Measurements from ENCODE around the gene FAM83F.
"Not testable (repeated sequence)": the region's sequence is repeated elsewhere in the genome, so short reads cannot be mapped to it uniquely, and the experiment has no call there.

FAM83F gene

DNA sequence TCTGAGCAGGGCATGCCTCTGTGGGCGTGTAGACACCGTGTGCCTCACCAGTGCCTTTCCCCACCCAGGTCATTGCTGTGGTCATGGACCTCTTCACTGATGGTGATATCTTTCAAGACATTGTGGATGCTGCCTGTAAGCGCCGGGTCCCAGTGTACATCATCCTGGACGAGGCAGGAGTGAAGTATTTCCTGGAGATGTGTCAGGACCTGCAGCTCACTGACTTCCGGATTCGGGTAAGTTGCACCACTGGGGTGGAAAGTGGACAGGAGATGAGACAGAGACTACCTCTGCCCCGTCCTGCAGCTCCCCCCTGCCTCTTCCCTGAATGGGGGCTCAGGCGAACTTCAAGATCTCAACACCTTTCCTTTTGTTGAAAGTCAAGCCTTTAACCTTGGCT lies 24.3 kb downstream of the FAM83F start:
- DNase-seq, result no peak

DNA sequence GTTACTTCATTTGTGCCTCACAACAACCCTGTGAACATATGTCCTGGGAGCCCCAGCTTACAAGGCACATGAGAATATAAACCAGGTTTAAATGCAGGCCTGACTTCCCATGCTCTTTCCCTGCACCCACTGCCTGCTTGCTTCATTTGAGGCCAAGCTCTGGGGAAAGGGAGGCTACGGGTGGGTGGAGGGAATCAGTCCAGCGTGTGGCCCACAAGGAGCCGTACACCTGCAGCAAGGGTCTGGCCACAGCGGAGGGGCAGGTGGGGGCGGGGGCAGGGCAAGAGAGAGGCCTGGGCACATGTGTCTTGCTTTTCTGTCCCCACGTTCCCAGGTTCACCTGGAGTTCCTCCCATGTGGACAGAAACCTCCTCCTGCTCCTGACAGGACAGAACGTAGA lies 26.2 kb downstream of the FAM83F start:
- DNase-seq, result no peak

DNA sequence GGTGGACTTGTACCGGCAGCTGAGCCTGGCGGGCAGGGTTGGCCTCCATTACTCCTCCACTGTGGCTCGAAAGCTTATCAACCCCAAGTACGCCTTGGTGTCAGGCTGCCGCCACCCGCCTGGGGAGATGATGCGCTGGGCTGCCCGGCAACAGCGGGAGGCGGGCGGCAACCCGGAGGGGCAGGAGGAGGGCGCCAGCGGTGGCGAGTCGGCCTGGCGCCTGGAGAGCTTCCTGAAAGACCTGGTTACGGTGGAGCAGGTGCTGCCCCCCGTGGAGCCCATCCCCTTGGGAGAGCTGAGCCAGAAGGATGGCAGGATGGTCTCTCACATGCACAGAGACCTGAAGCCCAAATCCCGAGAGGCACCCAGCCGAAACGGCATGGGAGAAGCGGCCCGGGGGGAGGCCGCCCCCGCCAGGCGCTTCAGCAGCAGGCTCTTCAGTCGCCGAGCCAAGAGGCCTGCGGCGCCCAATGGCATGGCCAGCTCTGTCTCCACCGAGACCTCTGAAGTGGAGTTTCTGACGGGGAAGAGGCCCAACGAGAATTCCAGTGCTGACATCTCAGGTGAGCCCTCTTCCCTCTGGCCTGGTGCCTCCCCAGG lies 26.7 kb downstream of the FAM83F start:
- DNase-seq, result no peak

DNA sequence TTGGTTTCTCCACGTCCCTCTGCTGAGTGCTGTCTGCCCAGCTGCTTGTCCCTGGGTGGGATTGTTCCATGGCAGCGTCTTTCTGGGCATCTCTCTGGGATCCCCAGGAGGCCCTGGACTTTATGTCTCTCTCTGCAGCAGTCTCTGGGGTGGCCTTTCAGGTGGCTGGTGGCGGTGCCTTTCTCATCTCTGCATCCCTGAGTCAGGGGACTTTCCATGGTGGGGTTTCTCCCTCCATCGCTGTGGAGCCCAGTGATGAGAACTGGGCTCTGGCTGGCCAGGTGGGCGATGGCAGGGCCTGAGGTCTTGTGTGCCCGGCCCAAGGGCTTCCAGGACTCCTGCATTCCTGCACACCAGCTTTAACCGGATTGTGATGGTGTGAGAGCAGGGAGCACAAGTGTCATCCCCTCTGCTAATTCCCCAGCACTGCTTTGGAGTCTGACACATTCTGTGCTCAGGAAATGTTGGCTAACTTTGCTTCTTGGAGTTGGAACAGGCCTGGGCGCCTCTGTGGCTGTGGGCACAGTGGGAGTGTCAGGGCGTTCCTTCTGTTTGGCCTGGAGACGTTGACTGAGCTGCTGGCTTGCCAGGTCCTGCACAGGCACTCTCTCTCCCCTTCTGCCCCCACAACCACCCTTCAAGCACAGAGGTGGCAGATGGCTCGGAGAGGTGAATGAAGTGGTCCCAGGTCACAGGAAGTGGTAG lies 27.9 kb downstream of the FAM83F start:
- no peak for DNase-seq

DNA sequence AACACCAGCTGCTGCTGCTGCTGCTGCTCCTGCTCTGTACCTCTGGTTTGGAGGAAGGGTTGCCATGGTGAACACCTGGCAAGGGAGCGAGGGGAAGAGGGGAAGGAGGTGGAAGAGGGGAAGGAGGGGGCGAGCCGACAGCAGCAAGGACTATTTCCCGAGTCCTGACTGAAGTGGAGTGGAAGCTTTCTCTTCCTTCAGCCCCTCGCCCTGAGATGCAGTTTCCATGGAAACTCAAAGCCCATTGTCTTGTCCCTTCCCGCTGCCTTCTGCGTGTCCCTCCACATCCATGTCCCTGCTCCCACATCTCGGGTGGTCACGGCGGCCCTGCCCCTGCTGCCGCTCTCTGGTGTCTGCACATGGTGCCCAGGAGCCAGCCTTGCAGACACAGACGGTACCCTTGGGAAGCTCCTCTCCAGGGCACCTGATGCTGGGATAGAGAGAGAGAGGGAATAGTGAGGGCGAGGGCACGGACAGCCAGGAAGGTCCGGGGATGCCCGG lies 28.6 kb downstream of the FAM83F start:
- no peak for DNase-seq

DNA sequence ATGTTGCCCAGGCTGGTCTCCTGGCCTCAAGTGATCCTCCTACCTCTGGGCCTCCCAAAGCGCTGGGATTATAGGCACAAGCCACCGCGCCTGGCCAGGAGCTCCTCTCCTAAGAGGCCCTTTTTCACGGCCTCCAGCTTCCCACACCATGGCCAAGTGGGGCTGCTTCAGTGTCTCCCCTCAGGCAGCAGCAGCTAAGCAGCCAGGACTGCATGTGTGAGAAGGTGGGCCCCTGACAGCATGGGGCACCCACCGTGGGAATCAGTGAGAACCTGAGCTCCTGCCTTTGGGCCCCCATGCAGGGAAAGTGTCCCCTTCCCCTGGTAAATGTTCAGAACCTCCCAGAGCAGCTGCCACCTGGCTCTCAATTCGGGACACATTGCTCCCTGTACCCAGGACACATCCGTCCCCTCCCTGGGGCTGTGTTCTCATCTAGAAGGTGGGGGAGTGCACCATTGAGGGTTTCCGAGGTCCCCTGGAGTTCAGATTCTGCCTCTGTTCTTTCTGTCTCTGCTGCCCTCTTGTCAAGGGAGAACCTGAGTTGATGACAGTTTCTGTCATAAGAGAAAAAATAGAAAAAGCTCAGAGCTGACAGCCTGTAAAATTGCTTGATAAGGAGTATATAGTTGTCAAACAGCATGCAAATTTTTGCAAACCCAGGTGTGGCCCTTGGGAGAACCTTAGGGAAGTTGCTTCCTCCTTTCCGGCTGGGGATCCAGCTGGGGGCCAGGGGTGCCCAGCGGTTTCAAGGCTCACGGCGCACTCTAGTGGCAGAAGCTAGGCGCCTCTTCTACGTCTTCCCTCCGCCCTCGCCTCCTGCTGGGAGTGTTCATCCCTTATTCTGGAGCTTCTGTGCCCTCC lies 29.7 kb downstream of the FAM83F start:
- DNase-seq, result peak in 4 of 5 donors; percentile 41 to 51 (median 46)

DNA sequence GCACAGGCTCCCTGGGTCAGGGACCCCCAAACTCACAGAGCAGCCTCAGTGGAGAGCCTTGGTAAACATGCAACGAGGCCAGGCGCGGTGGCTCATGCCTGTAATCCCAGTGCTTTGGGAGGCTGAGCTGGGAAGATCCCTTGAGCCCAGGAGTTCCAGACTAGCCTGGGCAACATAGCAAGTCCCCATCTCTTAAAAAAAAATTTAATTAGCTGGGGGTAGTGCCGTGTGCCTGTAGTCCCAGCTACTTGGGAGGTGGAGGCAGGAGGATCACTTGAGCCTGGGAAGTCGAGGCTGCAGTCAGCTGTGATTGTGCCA lies 30.3 kb downstream of the FAM83F start:
- not testable (repeated sequence) for DNase-seq

DNA sequence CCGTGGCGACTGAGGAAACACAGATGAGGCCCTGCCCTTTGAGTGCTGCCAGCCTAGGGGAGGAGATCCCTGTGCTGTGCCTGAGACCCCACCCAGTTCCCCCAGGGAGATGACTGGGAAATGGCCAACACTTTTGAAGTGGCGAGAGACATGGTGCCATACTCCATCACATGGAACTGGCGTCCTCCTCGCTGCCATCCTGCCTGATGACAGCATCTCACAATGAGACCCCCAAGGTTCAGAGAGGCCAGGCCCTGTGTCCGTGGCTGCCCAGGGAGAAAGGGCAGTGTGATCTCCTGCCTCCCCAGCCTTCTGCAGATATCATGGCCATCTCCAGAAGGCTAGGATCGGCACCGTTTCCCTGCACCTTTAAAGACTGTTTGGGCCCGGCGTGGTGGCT lies 31.1 kb downstream of the FAM83F start:
- DNase-seq, result no peak

DNA sequence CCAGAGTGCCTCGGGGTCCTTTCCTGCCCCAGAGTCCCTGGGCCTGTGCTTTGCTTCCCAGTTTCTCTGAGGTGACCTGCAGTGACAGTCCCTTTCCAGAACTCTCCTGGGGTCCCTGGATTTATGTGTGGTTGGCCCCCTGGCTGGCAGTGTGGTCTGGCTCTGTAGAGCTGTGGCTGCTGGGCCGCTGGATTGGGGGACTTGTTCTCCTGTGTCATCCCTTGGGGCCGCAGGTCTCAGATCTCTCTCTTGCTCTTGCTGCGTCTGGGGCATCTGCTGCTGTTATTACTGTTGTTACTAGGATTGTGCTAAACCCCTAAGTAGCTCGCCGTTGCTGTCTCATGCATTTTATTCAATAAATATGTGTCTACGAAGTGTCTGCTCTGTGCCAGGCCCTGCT lies 31.9 kb downstream of the FAM83F start:
- no peak for DNase-seq

DNA sequence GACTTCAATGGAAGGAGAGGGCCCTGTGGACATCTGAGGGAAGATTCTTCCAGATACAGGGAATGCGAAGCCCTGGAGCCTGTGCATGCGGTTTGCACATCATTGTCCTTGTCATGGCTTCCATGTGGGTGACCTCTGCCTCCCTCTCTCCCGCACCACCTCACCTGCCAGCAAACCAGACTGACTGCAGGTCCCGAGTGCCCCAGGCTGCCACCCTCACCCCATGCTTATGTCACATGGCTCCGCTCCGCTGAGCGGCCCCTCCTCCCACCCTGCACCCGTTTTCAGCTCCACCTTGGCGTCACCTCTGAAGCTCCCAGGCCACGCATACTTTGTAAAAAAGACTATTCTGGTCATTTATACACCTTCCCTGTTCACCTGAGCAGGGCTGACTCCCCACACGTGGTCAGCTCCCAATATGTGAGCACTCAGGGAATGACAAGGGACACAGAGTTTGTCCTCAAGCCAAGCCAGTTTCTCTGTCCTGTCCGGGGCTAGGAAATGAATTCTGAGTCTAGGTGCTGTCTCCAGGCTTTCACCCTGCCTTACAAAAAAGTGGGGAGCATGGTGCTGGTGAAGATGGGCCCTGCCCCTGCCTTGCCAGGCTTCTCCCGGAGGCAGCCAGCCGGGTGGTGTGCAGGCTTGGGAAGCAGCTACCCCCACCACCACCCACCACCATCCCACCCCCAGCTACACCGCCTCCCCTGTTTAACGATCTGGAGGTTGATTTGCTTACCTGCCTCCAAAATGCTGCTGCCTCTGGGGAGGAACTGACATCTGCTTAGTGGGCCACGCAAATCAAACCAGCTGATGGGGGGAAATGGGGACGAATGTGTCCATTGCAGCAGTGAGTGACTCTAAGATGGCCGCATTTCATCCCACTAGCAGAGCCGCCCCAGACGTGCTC lies 32.7 kb downstream of the FAM83F start:
- DNase-seq, result no peak

DNA sequence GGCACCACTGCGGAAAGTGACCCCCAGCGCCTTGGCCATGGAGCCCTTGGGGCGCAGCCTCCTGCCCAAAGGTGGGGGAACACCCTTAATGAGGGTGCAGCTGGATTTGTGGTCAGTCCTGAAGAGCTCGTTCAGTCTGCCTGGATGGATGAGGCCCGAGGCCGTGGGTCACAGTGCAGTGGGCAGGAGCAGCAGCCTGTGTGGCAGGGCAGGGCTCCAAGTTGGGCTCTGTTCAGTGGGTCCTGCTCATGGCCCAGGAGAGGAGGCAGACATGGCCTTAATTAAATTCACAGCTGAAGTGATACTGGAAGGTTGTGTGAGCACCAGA lies 33.3 kb downstream of the FAM83F start:
- no peak for DNase-seq

DNA sequence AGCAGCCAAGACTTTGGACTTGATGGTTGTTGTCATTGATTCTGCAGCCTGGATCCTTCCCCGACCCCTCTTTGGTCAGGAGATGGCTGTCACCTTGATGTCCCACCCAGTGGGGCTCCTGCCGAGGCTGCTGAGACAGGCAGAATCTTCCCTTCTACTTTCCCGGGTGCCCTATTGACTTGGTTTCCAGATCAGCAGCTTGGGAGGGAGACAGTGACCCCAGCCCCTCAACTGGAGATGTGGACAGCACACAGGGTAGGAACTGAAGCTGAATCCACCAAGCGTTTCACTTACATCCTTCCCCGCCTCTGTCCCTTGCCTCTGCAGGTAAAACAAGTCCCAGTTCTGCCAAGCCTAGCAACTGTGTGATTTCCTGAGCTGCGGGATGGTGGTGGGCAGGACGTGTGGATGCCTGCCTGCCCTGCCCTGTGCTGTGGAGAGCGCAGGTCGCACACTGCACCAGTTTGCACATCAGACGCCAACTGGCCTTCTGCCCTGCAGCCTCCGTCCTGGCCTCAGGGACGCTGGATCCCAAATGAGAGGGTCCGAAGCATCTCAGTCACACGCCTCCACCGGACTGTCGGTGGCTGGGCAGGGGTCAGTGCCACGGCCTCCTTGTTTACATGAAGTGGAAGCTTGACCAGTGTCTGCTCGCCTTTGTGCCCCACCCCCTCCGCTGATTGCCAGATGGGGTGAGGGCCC lies 34.6 kb downstream of the FAM83F start:
- no peak for DNase-seq

DNA sequence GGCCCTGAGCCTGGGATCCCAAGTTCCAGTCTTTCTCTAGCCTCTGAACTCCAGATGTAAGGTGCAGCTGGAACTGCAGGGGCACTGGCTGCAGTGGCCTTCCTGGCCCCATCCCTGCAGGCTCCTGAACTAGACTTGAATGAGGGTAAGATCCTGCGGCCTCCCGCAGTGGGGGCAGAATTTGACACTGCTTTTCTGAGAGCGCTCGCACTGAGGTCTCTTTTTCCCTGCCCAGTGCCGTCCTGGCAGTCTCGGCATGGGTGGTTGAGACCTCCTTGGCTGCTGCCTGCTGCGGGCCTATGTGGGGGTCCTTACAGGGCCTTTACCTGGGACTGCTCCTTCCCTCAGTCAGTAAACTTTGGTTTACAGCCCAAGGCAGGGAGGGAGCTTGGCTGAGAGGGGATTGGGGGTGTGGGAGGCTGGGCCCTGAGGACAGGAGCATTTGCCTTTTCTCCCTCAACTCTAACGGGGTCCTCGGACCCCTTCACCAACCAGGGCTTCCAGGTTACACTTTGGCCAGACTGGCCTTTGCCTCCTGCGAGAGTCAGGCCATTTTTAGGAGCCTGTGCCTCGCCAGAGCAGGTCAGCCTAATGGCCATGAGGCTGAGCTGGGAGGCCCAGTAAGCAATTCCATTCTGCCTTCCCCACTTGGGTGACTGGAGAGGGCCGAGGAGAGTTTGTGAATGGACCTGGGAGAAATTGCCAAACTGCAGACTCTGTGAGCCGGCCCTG lies 35.4 kb downstream of the FAM83F start:
- no peak for DNase-seq

DNA sequence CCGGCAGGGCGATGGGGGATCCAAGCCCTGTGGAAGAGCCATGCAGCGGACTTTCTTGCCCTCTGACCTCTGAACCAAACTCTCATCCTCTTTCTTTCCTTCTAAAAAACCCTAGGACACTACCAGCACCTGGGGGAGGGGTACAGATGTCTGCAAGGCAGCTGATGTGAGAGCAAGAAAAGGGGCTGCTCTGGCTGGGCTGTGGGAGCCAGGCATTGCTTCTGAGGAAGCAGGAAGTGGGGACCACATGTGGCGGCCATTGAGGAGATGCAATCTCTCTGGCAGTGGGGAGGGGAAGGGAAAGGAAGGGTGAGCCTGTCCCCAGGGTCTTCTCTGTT lies 36.0 kb downstream of the FAM83F start:
- no peak for DNase-seq

DNA sequence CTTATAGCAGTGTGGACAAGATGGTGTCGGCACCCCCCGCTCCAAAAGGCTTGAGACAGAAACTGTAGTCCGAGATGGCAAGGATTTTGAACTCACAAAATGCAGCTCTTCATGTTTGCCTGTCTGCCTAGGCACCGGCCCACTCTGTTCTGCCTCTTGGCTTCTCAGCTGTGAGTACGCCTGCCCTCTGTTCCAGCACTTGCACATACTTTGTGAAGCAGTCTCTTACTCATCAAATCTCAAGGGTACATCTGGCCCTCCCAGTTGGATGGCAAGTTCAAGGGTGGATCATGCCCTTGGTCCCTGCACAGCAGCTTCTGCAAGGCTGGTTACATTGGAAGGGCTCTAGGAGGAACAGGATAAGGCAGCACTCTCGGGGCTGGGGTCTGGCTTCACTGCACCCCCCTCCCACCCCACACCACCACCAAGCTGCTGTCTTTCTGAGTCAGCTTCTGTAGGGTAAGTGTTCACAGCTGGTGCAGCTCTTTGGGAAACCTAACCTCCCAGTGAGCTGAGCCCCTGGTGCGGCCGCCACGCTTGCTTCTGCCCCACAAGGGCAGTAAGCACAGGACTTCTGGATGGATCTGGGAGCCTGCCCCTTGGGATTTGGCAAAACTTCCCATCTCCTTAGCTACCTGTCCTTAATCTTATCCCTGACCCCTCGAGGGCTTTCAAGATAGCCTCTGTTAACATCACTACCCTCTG lies 37.2 kb downstream of the FAM83F start:
- DNase-seq, result no peak

DNA sequence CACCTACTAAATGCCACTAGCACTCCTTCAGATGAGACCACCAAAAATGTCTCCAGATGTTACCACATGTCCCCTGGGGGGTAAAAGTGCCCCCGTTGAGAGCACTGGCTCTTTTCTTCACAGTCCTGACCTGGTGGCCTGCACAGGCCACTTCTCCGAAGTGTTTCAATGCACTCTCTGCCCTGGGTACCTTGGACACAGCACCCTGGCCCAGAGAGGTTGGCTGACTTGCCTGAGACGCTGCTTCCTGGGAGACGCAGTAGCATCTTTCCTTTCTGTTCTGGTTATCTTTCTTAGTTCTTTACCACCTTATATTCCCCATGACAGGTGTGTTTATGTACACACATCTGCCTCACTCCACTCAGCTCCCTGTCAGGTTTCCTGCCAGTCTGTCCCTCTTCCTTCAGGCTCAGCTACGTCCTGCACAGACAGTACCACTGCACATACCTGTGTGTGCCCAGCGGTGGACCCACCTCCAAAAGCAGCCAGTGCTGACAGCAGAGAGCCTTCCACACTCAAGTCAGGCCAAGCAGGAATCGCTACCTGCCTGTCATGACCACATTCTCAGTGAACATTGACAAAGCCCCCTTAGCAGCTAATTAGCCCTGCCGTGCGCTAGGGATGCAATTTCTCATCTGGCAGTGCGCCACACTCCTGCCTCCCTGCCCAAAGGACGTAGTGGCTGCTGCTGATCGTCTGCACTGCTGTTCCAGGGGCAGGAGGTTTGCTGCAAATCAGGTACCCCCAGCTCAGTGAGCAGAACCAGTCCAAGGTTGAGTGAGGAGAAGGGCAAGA lies 39.0 kb downstream of the FAM83F start:
- DNase-seq, result no peak

DNA sequence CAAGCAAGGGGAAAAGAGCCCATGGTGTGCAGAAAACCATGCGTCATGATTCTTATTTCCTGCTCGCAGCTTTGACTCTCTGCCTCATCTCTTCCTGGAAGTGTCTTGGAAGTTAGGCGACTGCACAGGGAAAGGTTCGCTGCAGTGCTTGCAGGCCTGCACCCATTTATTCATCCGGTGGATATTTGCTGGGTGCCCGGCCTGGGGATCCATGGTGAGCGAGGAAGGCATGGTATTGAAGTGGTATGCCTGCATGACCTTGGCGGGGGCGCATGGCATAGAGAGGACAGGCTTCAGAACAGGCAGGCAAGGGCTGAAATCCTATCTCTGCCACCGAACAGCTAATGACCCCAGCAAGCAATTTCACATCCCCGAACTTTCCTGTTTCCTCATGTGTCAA lies 40.6 kb downstream of the FAM83F start:
- no peak for DNase-seq

DNA sequence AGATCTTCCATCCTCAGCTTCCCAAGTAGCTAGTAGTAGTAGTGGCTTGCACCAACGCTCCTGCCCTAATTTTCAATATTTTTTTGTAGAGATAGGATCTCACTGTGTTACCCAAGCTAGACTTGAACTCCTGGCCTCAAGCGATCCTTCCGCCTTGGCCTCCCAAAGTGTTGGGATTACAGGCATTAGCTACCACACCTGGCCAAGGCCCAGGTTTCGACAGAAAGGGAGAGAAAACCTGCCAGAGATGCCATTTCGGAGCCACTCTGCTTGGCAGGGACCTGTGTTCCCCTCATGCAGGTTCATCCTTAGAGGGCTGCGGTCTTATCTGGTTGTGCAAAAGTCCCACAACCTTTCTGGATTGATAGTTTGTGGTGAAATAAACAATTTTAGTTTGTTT lies 41.4 kb downstream of the FAM83F start:
- no peak for DNase-seq

DNA sequence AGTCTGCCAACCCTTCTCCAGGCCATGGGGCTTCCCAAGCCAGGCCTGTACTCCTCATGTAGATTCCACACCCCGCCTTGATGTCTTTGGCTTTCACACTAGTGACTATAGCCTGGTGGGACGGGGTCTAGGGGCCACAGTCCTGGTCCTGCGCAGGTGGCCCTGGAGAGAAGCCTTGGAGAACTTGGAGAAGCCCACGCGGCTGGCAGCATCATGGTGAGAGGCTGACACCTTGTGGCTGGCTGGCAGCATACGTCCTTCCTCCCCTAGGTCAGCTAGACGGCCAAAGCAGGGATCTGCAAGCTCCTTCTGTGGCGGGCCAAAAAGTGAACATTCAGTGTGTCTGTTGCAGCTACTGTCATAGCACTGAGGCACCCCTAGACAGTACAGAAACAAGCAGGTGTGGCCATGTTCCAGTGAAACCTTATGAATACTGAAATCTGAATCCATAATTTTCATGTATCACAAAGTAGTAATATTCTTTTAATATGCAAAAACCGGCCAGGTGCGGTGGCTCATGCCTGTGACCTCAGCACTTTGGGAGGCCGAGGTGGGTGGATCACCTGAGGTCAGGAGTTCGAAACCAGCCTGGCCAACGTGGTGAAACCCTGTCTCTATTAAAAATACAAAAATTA lies 42.0 kb downstream of the FAM83F start:
- peak in 3 of 5 donors; percentile 22 to 65 (median 41) for DNase-seq

DNA sequence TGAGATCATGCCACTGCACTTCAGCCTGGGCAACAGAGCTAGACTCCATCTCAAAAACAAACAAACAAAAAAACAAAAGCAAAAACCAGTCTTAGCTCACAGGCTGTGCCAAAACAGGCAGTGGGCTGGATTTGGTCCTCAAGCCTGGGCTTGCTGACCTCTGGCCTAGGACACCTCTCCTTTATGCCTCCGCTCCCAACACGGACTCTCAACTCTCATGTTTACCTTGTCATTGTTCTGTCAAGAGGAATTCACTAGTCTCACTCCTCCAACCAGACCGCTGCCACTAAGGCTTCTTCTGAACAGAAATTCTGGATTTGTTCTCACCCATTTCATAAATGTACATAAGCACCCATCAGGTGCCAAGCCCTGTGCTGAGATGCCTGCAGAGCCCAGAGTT lies 42.6 kb downstream of the FAM83F start:
- no peak for DNase-seq
